Activated gamma-delta T cell treated with anti-CD3 and anti-CD28 coated beads, Interleukin-2, amount 50 U/mL, for 16 hours (primary cell): Measurements from ENCODE around the gene KIR2DL4.
"Not testable (repeated sequence)": the region's sequence is repeated elsewhere in the genome, so short reads cannot be mapped to it uniquely, and the experiment has no call there.

ENCODE experiments used
- DNase-seq: peaks from one replicate; pipeline ENCODE4 v3.0.0-alpha.2; 2020; ENCODE audit warnings: low read depth

The KIR2DL4 gene

DNA sequence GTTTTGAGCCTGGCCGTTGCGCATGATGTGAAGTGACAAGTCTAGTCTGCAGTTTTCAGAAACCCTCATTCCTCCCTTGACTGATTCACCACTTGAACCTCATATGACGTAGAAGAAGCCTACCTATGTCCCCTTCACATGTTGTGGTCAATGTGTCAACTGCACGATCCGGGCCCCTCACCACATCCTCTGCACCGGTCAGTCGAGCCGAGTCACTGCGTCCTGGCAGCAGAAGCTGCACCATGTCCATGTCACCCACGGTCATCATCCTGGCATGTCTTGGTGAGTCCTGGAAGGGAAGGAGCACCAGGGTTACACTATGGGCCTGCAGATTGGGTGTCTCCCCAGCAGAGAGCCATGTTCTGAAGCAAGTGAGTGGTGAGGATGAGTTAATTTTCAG, at the start of gene KIR2DL4:
Gene KIR2DL4, plus strand, starts transcription at position 201 of the 400 bp plus-strand sequence. Its CDS starts 42 bp downstream, at position 243.
- DNase-seq: no peak

DNA sequence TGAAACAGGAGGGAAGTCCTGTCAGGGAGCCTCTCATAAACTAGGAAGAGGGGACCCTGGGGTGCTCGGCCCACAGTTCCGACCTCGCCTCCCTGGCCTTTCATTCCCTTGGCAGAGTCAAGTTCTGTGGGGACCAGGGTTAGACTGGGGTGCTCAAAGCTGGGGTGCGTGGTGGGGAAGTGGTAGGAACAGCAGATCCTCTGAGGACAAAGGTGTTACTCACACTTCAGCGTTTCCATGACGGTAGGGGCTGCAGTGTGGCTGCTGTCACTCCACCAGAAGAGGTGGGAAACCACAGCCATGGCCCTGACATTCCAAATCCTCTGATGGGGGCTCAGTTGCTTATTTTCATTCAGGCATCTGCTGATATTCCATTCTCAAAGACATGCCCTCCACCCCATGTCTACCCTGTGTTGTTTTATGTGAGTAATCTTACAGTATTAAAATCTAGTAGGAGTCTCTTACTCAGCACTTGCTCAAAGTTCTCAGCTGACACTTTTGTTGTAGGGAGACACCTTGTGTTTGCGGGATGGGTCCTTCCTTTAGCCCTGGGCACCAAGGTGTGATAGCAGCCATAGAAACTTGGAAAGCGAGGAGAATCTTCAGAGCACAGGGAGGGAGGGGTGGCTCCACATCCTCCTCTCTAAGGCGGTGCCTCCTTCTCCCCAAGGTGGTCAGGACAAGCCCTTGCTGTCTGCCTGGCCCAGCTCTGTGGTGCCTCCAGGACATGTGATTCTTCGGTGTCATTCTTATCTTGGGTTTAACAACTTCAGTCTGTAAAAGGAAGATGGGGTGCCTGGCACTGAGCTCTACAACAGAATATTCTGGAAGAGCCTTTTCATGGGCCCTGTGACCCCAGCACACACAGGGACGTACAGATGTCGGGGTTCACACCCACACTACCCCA, 47.0 kb upstream of the KIR2DL4 start:
- not testable (repeated sequence) for DNase-seq

GRCh38 chr19:54758577-54758976, 44.8 kb upstream of the KIR2DL4 start:
- DNase-seq: not testable (repeated sequence)

GRCh38 chr19:54764219-54764618, 39.2 kb upstream of the KIR2DL4 start:
- not testable (repeated sequence) for DNase-seq

DNA sequence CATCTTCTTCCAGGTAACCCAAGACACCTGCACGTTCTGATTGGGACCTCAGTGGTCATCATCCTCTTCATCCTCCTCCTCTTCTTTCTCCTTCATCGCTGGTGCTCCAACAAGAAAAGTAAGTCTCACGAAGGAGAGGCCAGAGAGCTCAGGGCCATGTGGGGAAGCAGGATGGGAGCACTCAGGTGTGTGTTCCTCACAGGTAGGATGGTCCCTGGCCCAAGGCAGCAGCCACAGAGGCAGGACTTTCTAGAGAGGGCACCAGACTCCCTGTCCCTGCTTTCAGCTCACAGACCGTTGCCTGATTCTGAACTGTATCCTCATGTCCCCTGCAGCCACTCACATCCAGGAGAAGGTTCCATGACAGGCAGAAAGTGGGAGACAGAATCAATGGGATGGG, 36.9 kb upstream of the KIR2DL4 start:
- not testable (repeated sequence) for DNase-seq

GRCh38 chr19:54769646-54770045, 33.8 kb upstream of the KIR2DL4 start, which contains the start of gene KIR2DL1:
KIR2DL1 (plus strand) TSS chr19:54769793; CDS start chr19:54769851, 58 bp downstream.
- not testable (repeated sequence) for DNase-seq

GRCh38 chr19:54770511-54770910, 32.9 kb upstream of the KIR2DL4 start:
- not testable (repeated sequence) for DNase-seq

DNA sequence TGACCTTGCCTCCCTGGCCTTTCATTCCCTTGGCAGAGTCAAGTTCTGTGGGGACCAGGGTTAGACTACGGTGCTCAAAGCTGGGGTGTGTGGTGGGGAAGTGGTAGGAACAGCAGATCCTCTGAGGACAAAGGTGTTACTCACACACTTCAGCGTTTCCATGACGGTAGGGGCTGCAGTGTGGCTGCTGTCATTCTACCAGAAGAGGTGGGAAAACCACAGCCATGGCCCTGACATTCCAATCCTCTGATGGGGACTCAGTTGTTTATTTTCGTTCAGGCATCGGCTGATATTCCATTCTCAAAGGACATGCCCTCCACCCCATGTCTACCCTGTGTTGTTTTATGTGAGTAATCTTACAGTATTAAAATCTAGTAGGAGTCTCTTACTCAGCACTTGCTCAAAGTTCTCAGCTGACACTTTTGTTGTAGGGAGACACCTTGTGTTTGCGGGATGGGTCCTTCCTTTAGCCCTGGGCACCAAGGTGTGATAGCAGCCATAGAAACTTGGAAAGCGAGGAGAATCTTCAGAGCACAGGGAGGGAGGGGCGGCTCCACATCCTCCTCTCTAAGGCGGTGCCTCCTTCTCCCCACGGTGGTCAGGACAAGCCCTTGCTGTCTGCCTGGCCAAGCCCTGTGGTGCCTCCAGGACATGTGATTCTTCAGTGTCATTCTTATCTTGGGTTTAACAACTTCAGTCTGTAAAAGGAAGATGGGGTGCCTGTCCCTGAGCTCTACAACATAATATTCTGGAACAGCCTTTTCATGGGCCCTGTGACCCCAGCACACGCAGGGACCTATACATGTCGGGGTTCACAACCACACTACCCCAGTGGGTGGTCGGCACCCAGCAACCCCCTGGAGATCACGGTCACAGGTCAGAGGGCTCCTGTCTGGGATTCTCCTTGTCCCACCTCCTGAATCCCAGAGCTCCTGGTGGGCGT, 32.1 kb upstream of the KIR2DL4 start:
- DNase-seq: not testable (repeated sequence)

GRCh38 chr19:54772666-54773065, 30.7 kb upstream of the KIR2DL4 start:
- not testable (repeated sequence) for DNase-seq

- not testable (repeated sequence) for DNase-seq
Observed at GRCh38 chr19:54775095-54775815, 28.2 kb upstream of the KIR2DL4 start.

- DNase-seq: not testable (repeated sequence)
Observed at GRCh38 chr19:54775830-54776229, 27.6 kb upstream of the KIR2DL4 start.

DNA sequence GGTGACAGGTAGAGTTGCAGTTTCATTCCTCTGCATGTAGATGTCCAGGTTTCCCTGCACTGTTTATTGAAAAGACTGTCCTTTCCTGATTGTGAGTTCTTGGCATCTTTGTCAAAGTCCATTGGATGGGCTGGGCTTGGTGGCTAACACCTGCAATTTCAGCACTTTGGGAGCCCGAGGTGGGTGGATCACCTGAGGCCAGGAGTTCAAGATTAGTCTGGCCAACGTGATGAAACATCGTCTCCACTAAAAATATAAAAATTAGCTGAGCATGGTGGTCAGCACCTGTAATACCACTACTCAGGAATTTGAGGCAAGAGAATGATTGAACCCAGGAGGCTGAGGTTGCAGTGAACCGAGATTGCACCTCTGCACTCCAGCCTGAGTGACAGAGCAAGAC, 25.6 kb upstream of the KIR2DL4 start:
- DNase-seq: not testable (repeated sequence)

DNA sequence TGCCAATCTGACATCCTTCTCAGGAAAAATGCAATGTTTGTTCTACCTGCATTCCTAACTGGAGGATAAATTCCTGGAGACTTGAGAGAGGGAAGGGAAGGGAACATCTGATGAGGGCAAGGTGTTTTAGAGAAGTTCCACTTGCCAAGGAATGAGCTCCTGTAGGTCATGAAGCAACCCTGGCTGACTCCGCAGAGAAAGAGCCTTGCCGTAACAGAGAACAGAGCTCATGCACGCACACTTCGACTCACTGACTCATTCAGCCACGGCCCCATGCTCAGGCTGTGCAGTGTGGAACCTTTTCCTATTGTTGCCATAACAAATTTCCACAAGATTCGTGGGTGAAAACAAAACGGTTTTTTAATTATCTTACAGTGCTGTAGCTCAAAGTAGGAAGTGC, 24.5 kb upstream of the KIR2DL4 start:
- DNase-seq: not testable (repeated sequence)

GRCh38 chr19:54782916-54783315, 20.5 kb upstream of the KIR2DL4 start:
- DNase-seq: not testable (repeated sequence)

DNA sequence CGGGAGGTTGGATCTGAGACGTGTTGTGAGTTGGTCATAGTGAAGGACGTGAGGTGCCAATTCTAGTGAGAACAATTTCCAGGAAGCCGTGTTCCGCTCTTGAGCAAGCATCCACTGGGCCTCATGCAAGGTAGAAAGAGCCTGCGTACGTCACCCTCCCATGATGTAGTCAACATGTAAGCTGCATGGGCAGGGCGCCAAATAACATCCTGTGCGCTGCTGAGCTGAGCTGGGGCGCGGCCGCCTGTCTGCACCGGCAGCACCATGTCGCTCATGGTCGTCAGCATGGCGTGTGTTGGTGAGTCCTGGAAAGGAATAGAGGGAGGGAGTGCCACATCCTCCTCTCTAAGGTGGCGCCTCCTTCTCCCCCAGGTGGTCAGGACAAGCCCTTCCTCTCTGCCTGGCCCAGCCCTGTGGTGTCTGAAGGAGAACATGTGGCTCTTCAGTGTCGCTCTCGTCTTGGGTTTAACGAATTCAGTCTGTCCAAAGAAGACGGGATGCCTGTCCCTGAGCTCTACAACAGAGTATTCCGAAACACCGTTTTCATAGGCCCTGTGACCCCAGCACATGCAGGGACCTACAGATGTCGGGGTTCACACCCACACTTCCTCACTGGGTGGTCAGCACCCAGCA, 17.2 kb upstream of the KIR2DL4 start:
- not testable (repeated sequence) for DNase-seq

DNA sequence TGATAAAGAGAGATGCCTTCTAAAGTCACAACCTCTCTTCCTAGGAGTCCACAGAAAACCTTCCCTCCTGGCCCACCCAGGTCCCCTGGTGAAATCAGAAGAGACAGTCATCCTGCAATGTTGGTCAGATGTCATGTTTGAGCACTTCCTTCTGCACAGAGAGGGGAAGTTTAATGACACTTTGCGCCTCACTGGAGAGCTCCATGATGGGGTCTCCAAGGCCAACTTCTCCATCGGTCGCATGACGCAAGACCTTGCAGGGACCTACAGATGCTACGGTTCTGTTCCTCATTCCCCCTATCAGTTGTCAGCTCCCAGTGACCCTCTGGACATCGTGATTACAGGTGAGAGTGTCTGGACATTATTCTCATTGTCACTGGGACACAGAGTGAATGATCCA, 15.3 kb upstream of the KIR2DL4 start:
- not testable (repeated sequence) for DNase-seq

GRCh38 chr19:54790711-54791110, 12.7 kb upstream of the KIR2DL4 start:
- DNase-seq: no peak

GRCh38 chr19:54791476-54791875, 11.9 kb upstream of the KIR2DL4 start:
- DNase-seq: no peak

GRCh38 chr19:54792814-54793213, 10.6 kb upstream of the KIR2DL4 start:
- no peak for DNase-seq

- DNase-seq: no peak
Observed at GRCh38 chr19:54795758-54796157, 7.7 kb upstream of the KIR2DL4 start.

GRCh38 chr19:54804101-54804500, 691 bp downstream of the KIR2DL4 start:
- no peak for DNase-seq
